ENCODE measurements around the gene RNF187.

RNF187 gene

DNA sequence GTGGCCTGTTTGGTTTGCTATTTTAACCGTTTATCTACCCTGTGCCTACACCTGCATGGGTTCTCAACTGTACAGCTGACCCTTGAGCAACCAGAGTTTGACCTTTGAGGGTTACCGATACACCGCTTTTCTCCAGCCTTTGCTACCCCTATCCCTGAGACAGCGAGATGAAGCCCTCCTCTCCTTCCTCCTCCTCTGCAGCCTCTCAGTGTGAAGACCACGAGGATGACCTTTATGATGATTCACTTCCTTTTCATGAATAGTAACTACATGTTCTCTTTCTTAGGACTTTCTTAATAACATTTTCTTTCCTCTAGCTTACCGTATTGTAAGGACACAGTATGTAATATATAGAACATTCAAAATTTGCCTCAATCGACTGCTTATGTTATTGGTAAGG, 14.5 kb upstream of the RNF187 start:
- H3K4me3 ChIP-seq (ENCODE audit: low read depth in 1 of 2, low read length in 1 of 2), result no peak overlapping the region
- H3K9me3 ChIP-seq, result no peaks in the 10 kb centered on the region
- H3K27me3 ChIP-seq, result peaks cover 88% of the 10 kb centered on the region
- H3K36me3 ChIP-seq, result no peaks in the 10 kb centered on the region
- H3K27ac ChIP-seq, result no peak overlapping the region
- TF ChIP-seq, protein P1, sequence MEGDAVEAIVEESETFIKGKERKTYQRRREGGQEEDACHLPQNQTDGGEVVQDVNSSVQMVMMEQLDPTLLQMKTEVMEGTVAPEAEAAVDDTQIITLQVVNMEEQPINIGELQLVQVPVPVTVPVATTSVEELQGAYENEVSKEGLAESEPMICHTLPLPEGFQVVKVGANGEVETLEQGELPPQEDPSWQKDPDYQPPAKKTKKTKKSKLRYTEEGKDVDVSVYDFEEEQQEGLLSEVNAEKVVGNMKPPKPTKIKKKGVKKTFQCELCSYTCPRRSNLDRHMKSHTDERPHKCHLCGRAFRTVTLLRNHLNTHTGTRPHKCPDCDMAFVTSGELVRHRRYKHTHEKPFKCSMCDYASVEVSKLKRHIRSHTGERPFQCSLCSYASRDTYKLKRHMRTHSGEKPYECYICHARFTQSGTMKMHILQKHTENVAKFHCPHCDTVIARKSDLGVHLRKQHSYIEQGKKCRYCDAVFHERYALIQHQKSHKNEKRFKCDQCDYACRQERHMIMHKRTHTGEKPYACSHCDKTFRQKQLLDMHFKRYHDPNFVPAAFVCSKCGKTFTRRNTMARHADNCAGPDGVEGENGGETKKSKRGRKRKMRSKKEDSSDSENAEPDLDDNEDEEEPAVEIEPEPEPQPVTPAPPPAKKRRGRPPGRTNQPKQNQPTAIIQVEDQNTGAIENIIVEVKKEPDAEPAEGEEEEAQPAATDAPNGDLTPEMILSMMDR (IDR thresholded peaks at IDR 0.05), result no peak
- H3K4me1 ChIP-seq (ENCODE audit: control insufficient read depth in 1 of 2, insufficient read depth in 1 of 2, low read depth in 1 of 2, low read length in 1 of 2), result no peaks in the 10 kb centered on the region

DNA sequence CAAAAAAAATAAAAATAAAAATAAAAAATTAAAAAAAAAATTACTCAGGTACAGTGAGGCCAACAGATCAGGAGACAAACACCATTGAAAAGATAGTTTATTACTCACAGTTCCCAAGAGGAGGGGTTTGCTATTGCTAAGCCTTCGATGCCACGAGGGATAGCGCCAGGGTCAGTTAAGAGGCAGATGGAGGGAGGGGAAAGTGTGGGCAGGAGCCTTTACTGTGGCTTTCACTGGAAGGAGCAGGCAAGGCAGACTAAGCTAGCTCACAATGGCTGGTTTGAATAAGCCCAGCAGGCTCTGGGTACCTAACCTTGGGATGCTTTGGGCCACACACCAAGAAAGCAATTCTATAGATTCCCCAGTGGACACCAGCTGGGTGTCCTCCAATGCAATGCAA, 12.7 kb upstream of the RNF187 start:
- Histone ChIP-seq H3K9me3 (no peaks in the 10 kb centered on the region), H3K27ac (no peak overlapping the region), H3K27me3 (peaks cover 77% of the 10 kb centered on the region), H3K4me1 (ENCODE audit: control insufficient read depth in 1 of 2, insufficient read depth in 1 of 2, low read depth in 1 of 2, low read length in 1 of 2) (peaks cover 9% of the 10 kb centered on the region in 2 experiments), H3K4me3 (ENCODE audit: low read depth in 1 of 2, low read length in 1 of 2) (no peak overlapping the region), H3K36me3 (no peaks in the 10 kb centered on the region)
- TF ChIP-seq, protein P1 (IDR thresholded peaks at IDR 0.05), result no peak

DNA sequence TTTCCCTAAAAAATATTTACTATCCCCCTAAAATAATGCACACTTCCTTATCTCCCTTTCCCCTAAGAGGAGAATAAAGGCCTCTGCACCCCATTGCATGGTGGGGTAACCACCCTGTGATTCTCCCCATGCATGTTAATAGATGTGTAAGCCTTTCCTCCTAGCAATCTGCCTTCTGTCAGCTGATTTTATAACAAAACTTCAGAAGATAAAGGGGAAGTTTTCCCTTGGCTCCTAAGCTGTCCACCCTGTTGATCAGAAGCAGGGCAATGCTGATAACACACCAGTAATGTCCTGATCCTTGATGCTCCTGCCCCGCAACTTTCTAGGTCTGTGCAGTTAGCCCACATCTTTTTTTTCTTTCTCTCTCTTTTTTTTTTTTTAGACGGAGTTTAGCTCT, 11.4 kb upstream of the RNF187 start:
- H3K36me3 ChIP-seq, result no peaks in the 10 kb centered on the region
- H3K9me3 ChIP-seq, result no peaks in the 10 kb centered on the region
- no peak overlapping the region for H3K27ac ChIP-seq
- peaks cover 9 to 11% of the 10 kb centered on the region in 2 experiments for H3K4me1 ChIP-seq (ENCODE audit: control insufficient read depth in 1 of 2, insufficient read depth in 1 of 2, low read depth in 1 of 2, low read length in 1 of 2)
- TF ChIP-seq, protein P1 (IDR thresholded peaks at IDR 0.05), result no peak
- H3K4me3 ChIP-seq (ENCODE audit: low read depth in 1 of 2, low read length in 1 of 2), result no peak overlapping the region
- peaks cover 74% of the 10 kb centered on the region for H3K27me3 ChIP-seq

DNA sequence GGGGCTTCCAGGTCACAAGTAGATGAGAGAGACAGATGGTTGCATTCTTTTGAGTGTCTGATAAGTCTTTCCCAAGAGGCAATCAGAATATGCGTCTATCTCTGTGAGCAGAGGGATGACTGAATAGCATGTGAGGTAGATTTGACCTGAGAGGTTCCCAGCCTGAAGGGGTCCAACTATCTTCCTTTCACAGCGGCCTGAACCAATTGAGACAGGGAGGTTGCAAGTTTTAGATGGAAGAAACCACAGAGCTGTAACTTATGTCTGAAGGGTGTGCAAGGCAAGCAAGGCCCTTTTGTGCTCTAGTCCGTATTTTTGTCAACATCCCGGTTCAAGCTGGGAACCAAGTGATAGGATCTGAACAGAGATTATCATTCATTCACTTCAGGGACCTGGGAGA, 9.9 kb upstream of the RNF187 start:
- Histone ChIP-seq H3K27me3 (peaks cover 74% of the 10 kb centered on the region), H3K27ac (no peak overlapping the region), H3K9me3 (no peaks in the 10 kb centered on the region), H3K4me3 (ENCODE audit: low read depth in 1 of 2, low read length in 1 of 2) (no peak overlapping the region), H3K36me3 (no peaks in the 10 kb centered on the region), H3K4me1 (ENCODE audit: control insufficient read depth in 1 of 2, insufficient read depth in 1 of 2, low read depth in 1 of 2, low read length in 1 of 2) (peaks cover 9 to 11% of the 10 kb centered on the region in 2 experiments)
- TF ChIP-seq, protein P1 (IDR thresholded peaks at IDR 0.05), result no peak

DNA sequence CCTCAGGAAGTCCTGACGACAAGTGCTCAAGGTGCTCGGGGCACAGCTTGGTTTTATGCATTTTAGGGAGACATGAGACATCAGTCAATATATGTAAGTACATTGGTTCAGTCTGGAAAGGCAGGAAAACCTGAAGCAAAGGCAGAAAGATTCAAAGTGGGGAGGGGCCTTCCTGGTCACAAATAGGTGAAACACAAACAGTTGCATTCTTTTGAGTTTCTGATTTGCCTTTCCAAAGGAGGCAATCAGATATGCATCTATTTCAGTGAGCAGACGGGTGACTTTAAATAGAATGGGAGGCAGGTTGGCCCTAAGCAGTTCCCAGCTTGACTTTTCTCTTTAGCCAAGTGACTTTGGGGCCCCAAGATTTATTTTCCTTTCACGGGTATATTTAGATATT, 8.9 kb upstream of the RNF187 start:
- Histone ChIP-seq H3K9me3 (no peaks in the 10 kb centered on the region), H3K27ac (no peak overlapping the region), H3K4me1 (ENCODE audit: control insufficient read depth in 1 of 2, insufficient read depth in 1 of 2, low read depth in 1 of 2, low read length in 1 of 2) (peaks cover 9 to 11% of the 10 kb centered on the region in 2 experiments), H3K36me3 (no peaks in the 10 kb centered on the region), H3K4me3 (ENCODE audit: low read depth in 1 of 2, low read length in 1 of 2) (no peak overlapping the region), H3K27me3 (peaks cover 73% of the 10 kb centered on the region)
- TF ChIP-seq, protein P1 (IDR thresholded peaks at IDR 0.05), result no peak

Data from neutrophil (primary cell).